HEK293T (cell line): ENCODE measurements around the gene ZNF774.

Source experiments
- CTCF ChIA-PET: fragments of 350-600 bp; formaldehyde crosslinking; extraction: SDS; loops from one replicate; lab custom pipeline; 2021; ENCODE audit warnings: antibody characterized with exemption, inconsistent platforms; lab: Yijun Ruan, JAX
- POLR2A ChIA-PET: fragments of 350-600 bp; formaldehyde crosslinking; extraction: SDS; loops from one replicate; lab custom pipeline; 2020; ENCODE audit warnings: antibody characterized with exemption, inconsistent platforms; lab: Yijun Ruan, JAX
- DNase-seq: peaks from one replicate; pipeline ENCODE4 v3.0.0; 2012; ENCODE audit warnings: mixed read lengths; ENCODE audit errors: extremely low spot score
- ARNT ChIP-seq: fragments of 450-650 bp; IDR thresholded peaks from 2 replicates; pipeline ENCODE4 v1.6.1; 2017; ENCODE audit warnings: mild to moderate bottlenecking
- BHLHE40 ChIP-seq: fragments of 450-650 bp; IDR thresholded peaks from 2 replicates; pipeline ENCODE4 v1.6.1; 2016; ENCODE audit warnings: mild to moderate bottlenecking, moderate library complexity, borderline replicate concordance
- CTBP1 ChIP-seq: fragments of 450-650 bp; IDR thresholded peaks from 2 replicates; pipeline ENCODE4 v1.6.1; 2016; ENCODE audit warnings: borderline replicate concordance
- ELF4 ChIP-seq: fragments of 450-650 bp; IDR thresholded peaks from 2 replicates; pipeline ENCODE4 v1.6.1; 2017; ENCODE audit warnings: antibody characterized with exemption
- FOXA1 ChIP-seq: fragments of 450-650 bp; IDR thresholded peaks from 2 replicates; pipeline ENCODE4 v1.6.1; 2016; ENCODE audit warnings: mild to moderate bottlenecking
- FOXK2 ChIP-seq: fragments of 450-650 bp; IDR thresholded peaks from 2 replicates; pipeline ENCODE4 v1.6.1; 2016; ENCODE audit warnings: mild to moderate bottlenecking
- FOXM1 ChIP-seq: fragments of 450-650 bp; IDR thresholded peaks from 2 replicates; pipeline ENCODE4 v1.6.1; 2017; ENCODE audit warnings: mild to moderate bottlenecking, borderline replicate concordance
- HDGF ChIP-seq: fragments of 450-650 bp; IDR thresholded peaks from 2 replicates; pipeline ENCODE4 v1.6.1; 2017; ENCODE audit warnings: antibody characterized with exemption, borderline replicate concordance
- L3MBTL2 ChIP-seq: fragments of 450-650 bp; conservative IDR thresholded peaks from 2 replicates; pipeline ENCODE4 v1.6.1; 2016; ENCODE audit warnings: mild to moderate bottlenecking
- LEF1 ChIP-seq: fragments of 450-650 bp; IDR thresholded peaks from 2 replicates; pipeline ENCODE4 v1.6.1; 2017; ENCODE audit warnings: mild to moderate bottlenecking, borderline replicate concordance
- NFRKB ChIP-seq: fragments of 450-650 bp; IDR thresholded peaks from 2 replicates; pipeline ENCODE4 v1.6.1; 2016; ENCODE audit warnings: mild to moderate bottlenecking, moderate library complexity
- SP1 ChIP-seq: fragments of 450-650 bp; IDR thresholded peaks from 2 replicates; pipeline ENCODE4 v1.6.1; 2017
- SUZ12 ChIP-seq: fragments of 450-650 bp; IDR thresholded peaks from 2 replicates; pipeline ENCODE4 v1.6.1; 2016; ENCODE audit warnings: mild to moderate bottlenecking
- TARDBP ChIP-seq: fragments of 450-650 bp; IDR thresholded peaks from 2 replicates; pipeline ENCODE4 v1.6.1; 2016
- ZNF384 ChIP-seq: fragments of 450-650 bp; IDR thresholded peaks from 2 replicates; pipeline ENCODE4 v1.6.1; 2016
- TF ChIP-seq, protein P1 (sequence below): fragments of 450-650 bp; IDR thresholded peaks from 2 replicates; pipeline ENCODE4 v1.6.1; 2016

Gene ZNF774

DNA sequence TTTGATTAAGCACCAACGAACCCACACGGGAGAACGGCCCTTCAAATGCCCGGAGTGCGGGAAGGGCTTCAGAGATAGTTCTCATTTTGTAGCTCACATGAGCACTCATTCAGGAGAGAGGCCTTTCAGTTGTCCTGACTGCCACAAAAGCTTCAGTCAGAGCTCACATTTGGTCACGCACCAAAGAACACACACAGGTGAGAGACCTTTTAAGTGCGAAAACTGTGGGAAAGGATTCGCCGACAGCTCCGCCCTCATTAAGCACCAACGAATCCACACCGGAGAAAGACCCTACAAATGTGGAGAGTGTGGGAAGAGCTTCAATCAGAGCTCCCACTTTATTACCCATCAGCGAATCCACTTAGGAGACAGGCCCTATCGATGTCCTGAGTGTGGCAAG, 8.7 kb downstream of the ZNF774 start:
- TF ChIP-seq ARNT (no peak), FOXA1 (no peak), CTBP1 (no peak), BHLHE40 (no peak), NFRKB (no peak), FOXM1 (no peak), ZNF384 (no peak), SUZ12 (no peak), SP1 (no peak), TARDBP (no peak), ELF4 (no peak), LEF1 (no peak), FOXK2 (no peak), L3MBTL2 (no peak), HDGF (no peak)
- TF ChIP-seq, protein P1, sequence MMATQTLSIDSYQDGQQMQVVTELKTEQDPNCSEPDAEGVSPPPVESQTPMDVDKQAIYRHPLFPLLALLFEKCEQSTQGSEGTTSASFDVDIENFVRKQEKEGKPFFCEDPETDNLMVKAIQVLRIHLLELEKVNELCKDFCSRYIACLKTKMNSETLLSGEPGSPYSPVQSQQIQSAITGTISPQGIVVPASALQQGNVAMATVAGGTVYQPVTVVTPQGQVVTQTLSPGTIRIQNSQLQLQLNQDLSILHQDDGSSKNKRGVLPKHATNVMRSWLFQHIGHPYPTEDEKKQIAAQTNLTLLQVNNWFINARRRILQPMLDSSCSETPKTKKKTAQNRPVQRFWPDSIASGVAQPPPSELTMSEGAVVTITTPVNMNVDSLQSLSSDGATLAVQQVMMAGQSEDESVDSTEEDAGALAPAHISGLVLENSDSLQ: no peak
- CTCF ChIA-PET: interaction anchor here (1.2 to 1.9 kb wide), 2 partner anchors 121 to 127 kb away, joined by 5 read pairs; no protein-coding TSS in a partner anchor
- DNase-seq: no peak
- POLR2A ChIA-PET: interaction anchor here (1.2 to 1.4 kb wide), 2 partner anchors 9 to 27 kb away, joined by 4 to 5 read pairs; partner anchors contain the start of genes IQGAP1 and ZNF774

DNA sequence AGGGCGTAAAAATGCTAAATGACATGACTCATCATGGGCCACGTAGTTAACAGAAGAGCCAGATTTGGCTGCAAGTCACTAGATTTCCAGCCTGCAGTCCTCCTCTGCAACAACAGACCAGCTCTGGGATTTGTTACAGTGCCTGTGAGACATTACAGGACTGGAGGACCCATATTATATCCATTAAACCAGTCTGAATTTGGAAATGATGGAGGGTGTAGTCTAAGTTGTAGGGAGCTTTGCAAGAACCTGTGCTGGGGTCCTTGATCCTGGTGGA, 10.8 kb downstream of the ZNF774 start:
- CTCF ChIA-PET: interaction anchor here (0.8 to 1.3 kb wide), 4 partner anchors 11 to 120 kb away, joined by 3 to 8 read pairs (median 4); no protein-coding TSS in a partner anchor
- POLR2A ChIA-PET: interaction anchor here (1.3 to 2.6 kb wide), 3 partner anchors 10 to 43 kb away, joined by 3 to 6 read pairs (median 4); partner anchors contain the start of genes IQGAP1 and ZNF774
- no peak for DNase-seq
- TF ChIP-seq HDGF: no peak
- TF ChIP-seq ELF4: no peak

DNA sequence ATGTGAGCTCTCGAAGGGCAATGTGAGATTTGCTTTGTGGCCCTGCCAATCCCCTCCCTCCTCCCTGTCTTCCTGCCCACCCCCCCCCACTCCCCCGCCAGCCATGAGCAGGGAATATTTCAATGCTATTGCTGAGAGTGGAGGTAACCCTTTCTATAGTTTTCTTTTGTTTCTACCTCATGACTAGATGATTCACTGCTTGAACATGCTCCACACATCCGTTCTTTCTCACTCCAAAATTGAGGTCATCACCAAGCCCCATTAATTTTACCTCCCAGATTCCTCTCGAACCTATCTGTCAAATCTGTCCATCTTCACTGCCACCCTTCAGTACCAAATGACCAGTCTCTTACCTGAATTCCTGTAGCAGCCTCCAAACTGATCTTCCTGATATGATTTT, 12.2 kb downstream of the ZNF774 start:
- no peak for DNase-seq
- POLR2A ChIA-PET: interaction anchor here (1.3 to 2.6 kb wide), 2 partner anchors 12 to 24 kb away, joined by 3 to 6 read pairs; partner anchors contain the start of genes IQGAP1 and ZNF774
- CTCF ChIA-PET: no interaction called here
- TF ChIP-seq CTBP1 (no peak), L3MBTL2 (no peak), FOXA1 (no peak), HDGF (no peak), ELF4 (no peak), ZNF384 (no peak), FOXM1 (no peak), NFRKB (no peak), FOXK2 (no peak), SUZ12 (no peak), TARDBP (no peak), LEF1 (no peak), ARNT (no peak)
- TF ChIP-seq, protein P1: no peak

DNA sequence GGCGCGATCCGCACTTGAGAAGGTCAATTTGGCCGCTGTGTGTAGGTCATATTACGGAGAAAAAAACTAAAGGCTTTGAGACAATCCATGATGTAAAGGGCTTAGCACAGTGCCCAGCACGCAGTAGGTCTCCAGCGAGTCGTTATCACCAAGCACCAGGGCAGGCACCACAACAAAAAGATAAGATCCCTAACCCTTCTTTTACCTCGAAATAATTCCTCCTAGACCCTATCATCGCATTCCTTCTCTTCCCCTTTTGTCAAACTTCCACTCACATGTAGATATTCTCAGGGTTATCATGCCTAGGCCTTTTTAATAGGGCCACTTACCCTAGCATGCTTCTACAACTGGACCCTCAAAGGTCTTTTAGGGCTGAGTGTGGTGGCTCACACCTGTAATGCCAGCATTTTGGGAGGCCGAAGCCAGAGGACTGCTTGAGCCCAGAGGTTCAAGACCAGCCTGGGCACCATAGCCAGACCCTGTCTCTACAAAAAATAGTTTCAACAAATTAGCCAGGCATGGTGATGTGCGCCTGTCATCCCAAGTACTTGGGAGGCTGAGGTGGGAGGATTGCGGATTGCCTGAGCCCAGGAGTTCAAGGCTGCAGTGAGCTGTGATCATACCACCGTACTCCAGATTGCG, 13.5 kb downstream of the ZNF774 start:
- CTCF ChIA-PET: interaction anchor here (0.6 kb wide), 1 partner anchor 117 kb away, joined by 3 read pairs; no protein-coding TSS in a partner anchor
- TF ChIP-seq ELF4 (no peak), L3MBTL2 (no peak), FOXM1 (no peak), ZNF384 (no peak), BHLHE40 (no peak), LEF1 (no peak), ARNT (no peak), FOXA1 (no peak)
- TF ChIP-seq, protein P1: no peak
- DNase-seq: no peak
- POLR2A ChIA-PET: no interaction called here

DNA sequence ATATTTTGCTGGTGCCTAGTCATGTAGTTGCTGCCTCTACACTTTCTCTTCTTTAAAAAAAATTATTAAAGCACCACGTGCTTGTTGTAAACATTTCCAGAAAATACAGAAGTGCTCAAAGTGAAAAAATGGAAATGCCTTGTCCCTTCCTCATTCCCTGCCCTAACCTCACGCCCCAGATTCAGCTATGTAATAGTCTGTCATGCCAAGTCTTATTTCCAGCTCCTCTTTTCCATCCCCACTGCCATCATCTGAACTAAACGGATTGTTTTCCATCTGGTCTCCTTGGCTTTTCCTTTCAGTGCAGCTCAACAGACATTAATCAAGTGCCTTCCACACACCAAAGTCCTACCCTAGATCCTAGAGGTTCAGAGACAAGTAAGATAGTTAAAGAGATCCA, 15.5 kb downstream of the ZNF774 start:
- TF ChIP-seq NFRKB (no peak), ZNF384 (no peak), CTBP1 (no peak), SP1 (no peak), SUZ12 (no peak), TARDBP (no peak), HDGF (no peak)
- TF ChIP-seq, protein P1: no peak
- ChIA-PET POLR2A (interaction anchor here (1.3 to 1.4 kb wide), 2 partner anchors 10 to 20 kb away, joined by 5 to 6 read pairs; partner anchors contain the start of gene IQGAP1), CTCF (interaction anchor here (1.5 kb wide), 1 partner anchor 14 kb away, joined by 4 read pairs; no protein-coding TSS in a partner anchor)
- DNase-seq: no peak

DNA sequence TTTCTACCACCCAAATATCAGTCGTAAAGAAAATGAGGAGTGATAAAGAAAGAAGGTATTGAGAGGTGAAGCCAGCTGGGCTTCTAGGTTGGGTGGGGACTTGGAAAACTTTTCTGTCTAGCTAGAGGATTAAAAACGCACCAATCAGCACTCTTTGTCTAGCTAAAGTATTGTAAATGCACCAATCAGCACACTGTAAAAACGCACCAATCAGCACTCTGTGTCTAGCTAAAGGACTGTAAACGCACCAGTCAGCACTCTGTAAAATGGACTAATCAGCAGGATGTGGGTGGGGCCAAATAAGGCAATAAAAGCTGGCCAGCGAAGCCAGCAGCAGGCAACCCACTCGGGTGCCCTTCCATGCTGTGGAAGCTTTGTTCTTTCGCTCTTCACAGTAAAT, 23.0 kb downstream of the ZNF774 start:
- DNase-seq: no peak

More for the DNA sequence above, 23.0 kb downstream of the ZNF774 start:
- POLR2A ChIA-PET: interaction anchor here (1.1 kb wide), 1 partner anchor 13 kb away, joined by 5 read pairs; the partner anchor contains the start of gene IQGAP1
- CTCF ChIA-PET: interaction anchor here (1.4 kb wide), 1 partner anchor 56 kb away, joined by 3 read pairs; no protein-coding TSS in a partner anchor
- TF ChIP-seq ELF4: no peak
- TF ChIP-seq HDGF: no peak
- no peak for TF ChIP-seq L3MBTL2
- TF ChIP-seq NFRKB: no peak
- TF ChIP-seq, protein P1: no peak
- no peak for TF ChIP-seq TARDBP
- no peak for TF ChIP-seq FOXM1
- TF ChIP-seq FOXA1: no peak
- no peak for TF ChIP-seq SUZ12
- no peak for TF ChIP-seq ZNF384
- TF ChIP-seq LEF1: no peak
